Measurements from ENCODE around the gene WEE1.
"Not testable (repeated sequence)": the region's sequence is repeated elsewhere in the genome, so short reads cannot be mapped to it uniquely, and the experiment has no call there.

WEE1 gene

DNA sequence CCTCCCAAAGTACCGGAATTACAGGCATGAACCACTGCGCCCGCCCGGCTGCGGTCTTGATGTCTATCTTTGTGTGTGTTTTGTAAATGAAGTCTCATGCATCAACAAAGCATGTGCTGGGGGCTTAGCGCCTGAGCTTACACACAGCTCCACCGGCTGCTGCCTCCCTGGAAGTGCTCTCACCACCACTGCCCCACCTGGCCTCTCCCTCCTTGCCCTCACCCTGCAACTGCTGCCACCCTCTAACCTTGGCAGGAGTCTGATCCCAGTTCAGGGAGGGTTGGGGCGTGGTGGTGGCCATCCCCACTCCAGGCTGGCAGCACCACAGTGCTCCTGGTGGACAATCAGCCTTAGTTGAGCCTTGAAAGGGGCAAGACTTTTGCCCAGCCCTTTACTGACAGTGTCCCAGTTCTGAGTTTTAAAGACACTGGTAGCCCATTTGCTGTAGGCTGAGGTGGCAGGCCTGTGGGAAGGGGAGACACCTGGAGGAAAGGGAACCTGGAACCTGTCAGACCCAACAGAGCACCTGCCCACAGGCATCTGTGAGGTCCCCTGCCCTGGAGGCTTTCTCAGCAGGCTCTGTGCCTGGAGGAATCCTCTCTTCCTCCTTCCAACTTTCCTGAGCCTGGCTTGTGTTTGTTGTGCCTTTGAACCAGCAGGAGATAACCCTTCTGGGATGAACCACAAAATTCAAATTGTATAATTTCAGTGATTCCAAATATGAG lies 42.4 kb upstream of the WEE1 start:
- FAIRE-seq = no peak
- no peak for TF ChIP-seq POU2F2 (IDR thresholded peaks at IDR 0.05; ENCODE audit: low read depth, low read length)
- no peak for TF ChIP-seq TAF1 (IDR thresholded peaks at IDR 0.05; ENCODE audit: low read depth, low read length)
- TF ChIP-seq POLR2A (IDR thresholded peaks at IDR 0.05; ENCODE audit: low read depth, low read length) = no peak
- no peak for TF ChIP-seq PAX5 (IDR thresholded peaks at IDR 0.05; ENCODE audit: insufficient read depth, low read length, severe bottlenecking)
- TF ChIP-seq POLR2AphosphoS5 (IDR thresholded peaks at IDR 0.05; ENCODE audit: low read depth, low read length) = no peak
- TF ChIP-seq SPI1 (IDR thresholded peaks at IDR 0.05; ENCODE audit: low read depth, low read length) = no peak
- no peak for DNase-seq (ENCODE audit: insufficient read length, low spot score)

DNA sequence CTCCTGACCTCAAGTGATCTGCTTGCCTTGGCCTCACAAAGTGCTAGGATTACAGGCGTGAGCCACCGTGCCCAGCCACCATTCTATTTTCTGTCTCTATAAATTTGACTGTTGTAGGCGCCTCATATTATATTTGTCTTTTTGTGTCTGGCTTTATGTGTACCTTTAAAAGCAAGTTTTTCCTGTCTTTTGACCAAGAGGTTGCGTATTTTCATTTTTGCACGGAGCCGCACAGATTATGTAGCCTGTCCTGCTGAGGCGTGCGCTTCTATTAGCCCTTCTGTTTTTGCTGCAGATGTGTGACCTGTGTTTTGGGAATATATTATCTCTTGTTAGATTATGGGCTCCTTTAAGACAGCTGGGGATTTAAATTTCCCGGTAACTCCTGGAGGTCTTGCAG lies 40.4 kb upstream of the WEE1 start:
- DNase-seq (ENCODE audit: insufficient read length, low spot score) = no peak
- TF ChIP-seq PAX5 (IDR thresholded peaks at IDR 0.05; ENCODE audit: insufficient read depth, low read length, severe bottlenecking) = no peak
- TF ChIP-seq POLR2AphosphoS5 (IDR thresholded peaks at IDR 0.05; ENCODE audit: low read depth, low read length) = no peak
- no peak for TF ChIP-seq POLR2A (IDR thresholded peaks at IDR 0.05; ENCODE audit: low read depth, low read length)
- no peak for TF ChIP-seq TAF1 (IDR thresholded peaks at IDR 0.05; ENCODE audit: low read depth, low read length)
- TF ChIP-seq SPI1 (IDR thresholded peaks at IDR 0.05; ENCODE audit: low read depth, low read length) = no peak
- TF ChIP-seq POU2F2 (IDR thresholded peaks at IDR 0.05; ENCODE audit: low read depth, low read length) = no peak
- no peak for FAIRE-seq

DNA sequence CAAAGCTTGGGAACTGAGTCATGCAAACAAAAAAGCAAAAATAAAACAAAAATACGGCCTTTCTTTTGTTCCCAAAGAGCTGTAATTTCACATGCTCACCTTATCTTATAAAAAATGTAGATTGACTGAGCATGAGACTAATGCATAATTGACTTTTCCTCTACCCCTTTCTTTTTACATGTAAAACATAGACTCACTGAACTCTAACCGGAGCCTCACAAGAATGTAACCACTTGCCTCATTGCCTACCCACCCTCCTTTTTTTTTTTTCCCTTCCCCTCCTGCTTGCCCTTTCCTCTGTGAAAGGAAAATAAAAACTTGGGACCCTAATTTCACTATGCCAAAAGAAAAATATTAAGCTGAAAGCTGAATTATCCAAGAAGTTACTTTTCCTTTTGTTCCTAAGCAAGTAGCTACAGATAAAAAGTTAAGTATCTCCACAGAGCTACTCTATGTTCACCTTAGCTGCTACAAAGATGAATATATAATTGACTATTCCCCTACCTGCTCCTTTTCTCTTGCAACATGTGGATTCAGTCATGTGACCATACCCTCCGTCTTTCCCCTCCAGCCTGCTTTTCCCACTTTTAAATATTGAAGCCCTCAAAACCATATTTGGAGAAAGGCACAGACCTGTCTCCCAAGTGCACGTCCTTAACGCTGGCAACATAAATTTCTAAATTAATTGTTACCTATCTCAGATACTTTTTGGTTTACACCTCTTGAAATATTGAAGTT lies 39.6 kb upstream of the WEE1 start:
- no peak for DNase-seq (ENCODE audit: insufficient read length, low spot score)
- no peak for FAIRE-seq
- TF ChIP-seq POU2F2 (IDR thresholded peaks at IDR 0.05; ENCODE audit: low read depth, low read length) (no peak), POLR2AphosphoS5 (IDR thresholded peaks at IDR 0.05; ENCODE audit: low read depth, low read length) (no peak), TAF1 (IDR thresholded peaks at IDR 0.05; ENCODE audit: low read depth, low read length) (no peak), PAX5 (IDR thresholded peaks at IDR 0.05; ENCODE audit: insufficient read depth, low read length, severe bottlenecking) (no peak), SPI1 (IDR thresholded peaks at IDR 0.05; ENCODE audit: low read depth, low read length) (no peak), POLR2A (IDR thresholded peaks at IDR 0.05; ENCODE audit: low read depth, low read length) (no peak)

DNA sequence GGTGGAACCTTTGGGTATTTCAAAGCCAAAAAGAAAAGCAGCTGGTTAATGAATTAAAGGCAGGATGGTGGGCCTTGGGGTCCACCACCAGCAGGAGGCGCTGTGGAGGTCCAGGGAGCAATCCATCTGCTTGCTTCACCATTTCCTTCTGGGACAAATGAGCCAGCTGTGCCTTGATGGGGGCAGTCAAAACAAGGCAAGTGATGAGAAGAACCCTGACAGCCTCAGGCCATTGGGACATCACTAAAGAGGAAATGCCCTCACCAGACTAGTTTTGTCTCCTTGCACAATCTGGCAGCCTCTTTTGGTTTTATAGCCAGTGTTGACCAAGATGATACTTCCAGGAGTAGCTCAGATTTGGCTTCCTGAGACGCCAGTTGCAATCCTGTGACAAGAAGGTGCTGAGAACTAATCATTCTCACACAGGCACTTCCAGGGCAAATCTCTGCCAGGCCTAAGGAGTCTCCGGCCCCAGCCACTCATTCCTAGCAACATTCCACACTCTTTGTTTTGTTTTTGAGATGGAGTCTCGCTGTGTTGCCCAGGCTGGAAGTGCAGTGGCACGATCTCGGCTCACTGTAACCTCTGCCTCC lies 38.2 kb upstream of the WEE1 start:
- TF ChIP-seq PAX5 (IDR thresholded peaks at IDR 0.05; ENCODE audit: insufficient read depth, low read length, severe bottlenecking) (no peak), POLR2A (IDR thresholded peaks at IDR 0.05; ENCODE audit: low read depth, low read length) (no peak), POU2F2 (IDR thresholded peaks at IDR 0.05; ENCODE audit: low read depth, low read length) (no peak)
- FAIRE-seq = peak; percentile 69
- DNase-seq (ENCODE audit: insufficient read length, low spot score) = no peak

GRCh38 chr11:9538548-9538947 lies 34.9 kb upstream of the WEE1 start:
- TF ChIP-seq POU2F2 (IDR thresholded peaks at IDR 0.05; ENCODE audit: low read depth, low read length) (no peak), TAF1 (IDR thresholded peaks at IDR 0.05; ENCODE audit: low read depth, low read length) (no peak), POLR2A (IDR thresholded peaks at IDR 0.05; ENCODE audit: low read depth, low read length) (no peak), PAX5 (IDR thresholded peaks at IDR 0.05; ENCODE audit: insufficient read depth, low read length, severe bottlenecking) (no peak), SPI1 (IDR thresholded peaks at IDR 0.05; ENCODE audit: low read depth, low read length) (no peak), POLR2AphosphoS5 (IDR thresholded peaks at IDR 0.05; ENCODE audit: low read depth, low read length) (no peak)
- DNase-seq (ENCODE audit: insufficient read length, low spot score) = no peak
- FAIRE-seq = no peak

GRCh38 chr11:9549216-9549615 lies 24.3 kb upstream of the WEE1 start:
- not testable (repeated sequence) for FAIRE-seq

DNA sequence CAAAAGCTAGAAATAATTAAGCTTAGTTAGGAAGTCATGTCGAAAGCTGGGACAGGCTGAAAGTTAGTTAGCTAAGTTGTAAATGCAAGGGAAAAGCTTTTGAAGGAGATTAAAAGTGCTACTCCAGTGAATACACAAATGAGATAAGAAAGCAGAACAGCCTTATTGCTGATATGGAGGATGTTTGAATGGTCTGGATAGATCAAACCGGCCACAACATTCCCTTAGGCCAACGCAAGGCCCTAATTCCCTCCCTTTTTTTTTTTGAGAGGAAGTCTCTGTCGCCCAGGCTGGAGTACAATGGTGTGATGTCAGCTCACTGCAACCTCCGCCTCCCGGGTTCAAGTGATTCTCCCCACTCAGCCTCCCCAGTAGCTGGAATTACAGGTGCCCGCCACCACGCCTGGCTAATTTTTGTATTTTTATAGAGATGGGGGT lies 23.3 kb upstream of the WEE1 start:
- FAIRE-seq (peak; percentile 40), DNase-seq (ENCODE audit: insufficient read length, low spot score) (no peak)
- TF ChIP-seq POU2F2 (IDR thresholded peaks at IDR 0.05; ENCODE audit: low read depth, low read length) (no peak), TAF1 (IDR thresholded peaks at IDR 0.05; ENCODE audit: low read depth, low read length) (no peak), POLR2AphosphoS5 (IDR thresholded peaks at IDR 0.05; ENCODE audit: low read depth, low read length) (no peak), POLR2A (IDR thresholded peaks at IDR 0.05; ENCODE audit: low read depth, low read length) (no peak), PAX5 (IDR thresholded peaks at IDR 0.05; ENCODE audit: insufficient read depth, low read length, severe bottlenecking) (no peak), SPI1 (IDR thresholded peaks at IDR 0.05; ENCODE audit: low read depth, low read length) (no peak)

More at GRCh38 chr11:9549216-9549615, 24.3 kb upstream of the WEE1 start:
- not testable (repeated sequence) for DNase-seq (ENCODE audit: insufficient read length, low spot score)

- no peak for TF ChIP-seq POLR2A (IDR thresholded peaks at IDR 0.05; ENCODE audit: low read depth, low read length)
- TF ChIP-seq TAF1 (IDR thresholded peaks at IDR 0.05; ENCODE audit: low read depth, low read length) = no peak
- no peak for TF ChIP-seq POLR2AphosphoS5 (IDR thresholded peaks at IDR 0.05; ENCODE audit: low read depth, low read length)
- TF ChIP-seq POU2F2 (IDR thresholded peaks at IDR 0.05; ENCODE audit: low read depth, low read length) = no peak
- TF ChIP-seq PAX5 (IDR thresholded peaks at IDR 0.05; ENCODE audit: insufficient read depth, low read length, severe bottlenecking) = no peak
- no peak for TF ChIP-seq SPI1 (IDR thresholded peaks at IDR 0.05; ENCODE audit: low read depth, low read length)
- DNase-seq (ENCODE audit: insufficient read length, low spot score) (no peak), FAIRE-seq (no peak)
Measured at GRCh38 chr11:9561279-9561982, 12.0 kb upstream of the WEE1 start.

- TF ChIP-seq POLR2AphosphoS5 (IDR thresholded peaks at IDR 0.05; ENCODE audit: low read depth, low read length) = no peak
- no peak for TF ChIP-seq TAF1 (IDR thresholded peaks at IDR 0.05; ENCODE audit: low read depth, low read length)
- no peak for TF ChIP-seq POLR2A (IDR thresholded peaks at IDR 0.05; ENCODE audit: low read depth, low read length)
- TF ChIP-seq SPI1 (IDR thresholded peaks at IDR 0.05; ENCODE audit: low read depth, low read length) = no peak
- TF ChIP-seq PAX5 (IDR thresholded peaks at IDR 0.05; ENCODE audit: insufficient read depth, low read length, severe bottlenecking) = no peak
- no peak for TF ChIP-seq POU2F2 (IDR thresholded peaks at IDR 0.05; ENCODE audit: low read depth, low read length)
- no peak for DNase-seq (ENCODE audit: insufficient read length, low spot score)
- FAIRE-seq = peak; percentile 55
Measured at GRCh38 chr11:9562716-9563115, 10.8 kb upstream of the WEE1 start.

Measured in GM12891 (cell line).